D341Med (cell line): ENCODE measurements around the gene CCDC187.

ENCODE experiments used
- DNase-seq: peaks from one replicate; pipeline ENCODE4 v3.0.0; 2012; ENCODE audit warnings: low spot score

CCDC187 gene

GRCh38 chr9:136311051-136312008 is 7.4 kb upstream of the CCDC187 start:
- no peak for DNase-seq

- DNase-seq, result no peak
These were observed 6.6 kb upstream of the CCDC187 start for GRCh38 chr9:136310273-136311030.

- DNase-seq, result no peak
These were observed 5.9 kb upstream of the CCDC187 start for GRCh38 chr9:136309806-136310220.

- no peak for DNase-seq
These were observed 5.4 kb upstream of the CCDC187 start for GRCh38 chr9:136309101-136309801.

GRCh38 chr9:136308702-136309053 is 4.8 kb upstream of the CCDC187 start:
- DNase-seq, result no peak

GRCh38 chr9:136308006-136308701 is 4.3 kb upstream of the CCDC187 start:
- no peak for DNase-seq

GRCh38 chr9:136307215-136307750 is 3.4 kb upstream of the CCDC187 start:
- no peak for DNase-seq

- DNase-seq, result no peak
These were observed 2.6 kb upstream of the CCDC187 start for GRCh38 chr9:136306211-136307208.

GRCh38 chr9:136305804-136306203 is 1.9 kb upstream of the CCDC187 start:
- DNase-seq, result no peak

GRCh38 chr9:136304981-136305380 is 1.1 kb upstream of the CCDC187 start:
- DNase-seq, result no peak

GRCh38 chr9:136304456-136304855 is 562 bp upstream of the CCDC187 start:
- no peak for DNase-seq

GRCh38 chr9:136303066-136303824 is 649 bp downstream of the CCDC187 start:
- no peak for DNase-seq

GRCh38 chr9:136302527-136302926 is 1.4 kb downstream of the CCDC187 start:
- no peak for DNase-seq

GRCh38 chr9:136300866-136301265 is 3.0 kb downstream of the CCDC187 start:
- DNase-seq, result no peak

- no peak for DNase-seq
These were observed 3.8 kb downstream of the CCDC187 start for GRCh38 chr9:136300016-136300545.

- DNase-seq, result no peak
These were observed 4.4 kb downstream of the CCDC187 start for GRCh38 chr9:136299541-136299940.

- DNase-seq, result no peak
These were observed 4.8 kb downstream of the CCDC187 start for GRCh38 chr9:136299116-136299515.

GRCh38 chr9:136297766-136298735 is 5.8 kb downstream of the CCDC187 start:
- DNase-seq, result no peak
